Measurements from ENCODE around the gene PTPRB.

PTPRB gene

DNA sequence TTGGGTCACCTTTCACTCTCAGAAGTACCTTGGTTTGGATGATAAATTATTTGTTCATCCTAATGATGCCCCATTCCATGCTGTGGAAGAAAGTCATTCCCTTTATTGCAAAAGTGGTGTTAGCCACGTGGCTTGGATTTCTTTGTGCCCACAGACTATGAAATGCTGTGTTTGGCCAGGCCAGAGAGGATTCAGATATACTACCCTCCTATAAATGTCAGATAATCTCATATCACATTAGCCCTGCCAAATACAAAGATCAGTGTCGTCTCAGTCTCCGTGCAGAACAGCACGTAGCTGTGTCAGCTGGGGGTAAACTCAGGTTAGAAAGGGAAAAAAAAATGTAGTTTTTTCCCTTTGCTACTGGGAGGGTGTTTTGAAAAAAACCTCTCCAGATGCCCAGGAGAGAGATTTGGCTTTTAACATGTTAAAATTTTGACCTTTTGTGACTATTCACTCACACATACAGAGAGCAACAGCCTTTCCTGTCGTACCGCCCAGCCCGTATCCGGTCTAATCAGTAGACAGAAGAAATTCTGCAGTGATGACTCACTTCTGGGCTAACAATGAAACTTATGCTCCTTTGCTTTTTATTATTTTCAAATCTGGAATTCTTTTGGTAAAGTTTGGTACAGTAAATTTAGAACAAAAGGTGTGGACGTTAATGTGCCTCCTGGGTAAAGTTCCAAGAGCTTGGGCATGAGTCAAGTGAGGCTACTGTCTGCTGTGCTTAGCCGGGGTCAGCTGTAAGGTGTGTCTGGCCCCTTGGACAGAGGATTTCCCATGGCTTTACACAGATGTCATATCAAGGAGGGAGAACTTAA, 8.5 kb upstream of the PTPRB start:
- peak; percentile 92 for DNase-seq (ENCODE audit: low read depth)
- TF ChIP-seq, protein P1, sequence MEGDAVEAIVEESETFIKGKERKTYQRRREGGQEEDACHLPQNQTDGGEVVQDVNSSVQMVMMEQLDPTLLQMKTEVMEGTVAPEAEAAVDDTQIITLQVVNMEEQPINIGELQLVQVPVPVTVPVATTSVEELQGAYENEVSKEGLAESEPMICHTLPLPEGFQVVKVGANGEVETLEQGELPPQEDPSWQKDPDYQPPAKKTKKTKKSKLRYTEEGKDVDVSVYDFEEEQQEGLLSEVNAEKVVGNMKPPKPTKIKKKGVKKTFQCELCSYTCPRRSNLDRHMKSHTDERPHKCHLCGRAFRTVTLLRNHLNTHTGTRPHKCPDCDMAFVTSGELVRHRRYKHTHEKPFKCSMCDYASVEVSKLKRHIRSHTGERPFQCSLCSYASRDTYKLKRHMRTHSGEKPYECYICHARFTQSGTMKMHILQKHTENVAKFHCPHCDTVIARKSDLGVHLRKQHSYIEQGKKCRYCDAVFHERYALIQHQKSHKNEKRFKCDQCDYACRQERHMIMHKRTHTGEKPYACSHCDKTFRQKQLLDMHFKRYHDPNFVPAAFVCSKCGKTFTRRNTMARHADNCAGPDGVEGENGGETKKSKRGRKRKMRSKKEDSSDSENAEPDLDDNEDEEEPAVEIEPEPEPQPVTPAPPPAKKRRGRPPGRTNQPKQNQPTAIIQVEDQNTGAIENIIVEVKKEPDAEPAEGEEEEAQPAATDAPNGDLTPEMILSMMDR (conservative IDR thresholded peaks at IDR 0.05; ENCODE audit: low read length) = no peak
- H3K4me3 ChIP-seq (ENCODE audit: low read length) = no peak overlapping the region

- no peak overlapping the region for H3K4me3 ChIP-seq (ENCODE audit: low read length)
- DNase-seq (ENCODE audit: low read depth) = no peak
- TF ChIP-seq, protein P1 (conservative IDR thresholded peaks at IDR 0.05; ENCODE audit: low read length) = no peak
Observed at GRCh38 chr12:70644861-70645260, 7.6 kb upstream of the PTPRB start.

DNA sequence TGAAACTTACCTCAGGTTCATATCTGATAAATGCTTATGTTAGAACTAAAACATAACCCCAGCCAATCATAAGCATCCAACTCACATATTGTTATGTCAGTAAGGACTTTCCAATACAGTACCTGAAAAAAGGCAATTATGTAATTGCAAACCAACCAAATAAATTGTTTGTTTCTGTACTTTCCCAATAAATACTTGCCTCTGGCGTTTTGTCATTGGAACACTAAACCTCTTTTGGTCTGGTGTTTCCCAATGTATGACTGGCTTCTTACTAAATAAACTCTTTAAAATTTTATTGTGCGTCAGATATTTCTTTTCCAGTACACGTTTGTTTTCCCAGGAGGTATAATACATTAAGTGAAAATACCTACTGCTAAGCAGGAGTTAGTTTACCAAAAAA, 6.7 kb upstream of the PTPRB start:
- TF ChIP-seq, protein P1 (conservative IDR thresholded peaks at IDR 0.05; ENCODE audit: low read length) = no peak
- DNase-seq (ENCODE audit: low read depth) = no peak
- H3K4me3 ChIP-seq (ENCODE audit: low read length) = no peak overlapping the region

GRCh38 chr12:70641691-70642090, 4.5 kb upstream of the PTPRB start:
- DNase-seq (ENCODE audit: low read depth) = no peak
- no peak overlapping the region for H3K4me3 ChIP-seq (ENCODE audit: low read length)
- TF ChIP-seq, protein P1 (conservative IDR thresholded peaks at IDR 0.05; ENCODE audit: low read length) = no peak

DNA sequence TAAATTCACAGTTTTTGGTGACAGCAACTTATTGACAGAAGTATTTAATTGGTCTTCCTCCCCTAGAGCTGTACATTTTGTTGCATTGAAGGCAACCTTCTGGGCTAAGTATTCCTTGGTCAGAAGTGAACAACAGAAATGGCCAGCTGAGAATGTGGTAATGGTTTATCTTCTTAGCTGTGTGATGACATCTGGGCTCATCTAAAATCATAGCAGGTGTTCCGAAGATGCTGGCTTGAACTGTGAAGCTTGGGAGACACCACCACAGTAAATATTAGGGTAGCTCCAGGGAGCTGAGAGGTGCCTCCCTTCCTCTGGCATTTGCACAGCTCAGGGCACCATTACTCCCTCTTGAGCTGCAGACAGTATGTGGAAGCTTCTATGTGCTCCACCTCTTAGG, 3.7 kb upstream of the PTPRB start:
- no peak overlapping the region for H3K4me3 ChIP-seq (ENCODE audit: low read length)
- TF ChIP-seq, protein P1 (conservative IDR thresholded peaks at IDR 0.05; ENCODE audit: low read length) = no peak
- DNase-seq (ENCODE audit: low read depth) = no peak

DNA sequence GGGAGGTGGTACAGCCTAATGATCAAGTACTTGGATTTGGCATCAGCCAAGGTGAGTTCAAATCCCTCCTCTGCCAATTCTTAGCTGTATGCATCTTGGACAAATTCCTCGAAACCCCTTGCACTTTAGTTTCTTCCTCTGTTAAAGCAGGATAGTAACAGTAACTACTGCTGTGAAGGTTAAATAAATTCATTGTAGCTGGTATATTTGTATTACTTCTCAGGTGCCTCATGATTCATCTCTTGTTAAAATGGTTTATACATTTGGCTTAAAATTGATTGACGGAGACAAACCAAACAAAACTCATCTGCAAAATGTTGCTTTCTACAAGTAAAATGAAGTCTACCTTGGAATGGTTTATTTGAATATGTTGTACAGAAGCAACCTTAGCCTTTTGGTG, 2.3 kb upstream of the PTPRB start:
- no peak for DNase-seq (ENCODE audit: low read depth)
- no peak overlapping the region for H3K4me3 ChIP-seq (ENCODE audit: low read length)
- TF ChIP-seq, protein P1 (conservative IDR thresholded peaks at IDR 0.05; ENCODE audit: low read length) = no peak

DNA sequence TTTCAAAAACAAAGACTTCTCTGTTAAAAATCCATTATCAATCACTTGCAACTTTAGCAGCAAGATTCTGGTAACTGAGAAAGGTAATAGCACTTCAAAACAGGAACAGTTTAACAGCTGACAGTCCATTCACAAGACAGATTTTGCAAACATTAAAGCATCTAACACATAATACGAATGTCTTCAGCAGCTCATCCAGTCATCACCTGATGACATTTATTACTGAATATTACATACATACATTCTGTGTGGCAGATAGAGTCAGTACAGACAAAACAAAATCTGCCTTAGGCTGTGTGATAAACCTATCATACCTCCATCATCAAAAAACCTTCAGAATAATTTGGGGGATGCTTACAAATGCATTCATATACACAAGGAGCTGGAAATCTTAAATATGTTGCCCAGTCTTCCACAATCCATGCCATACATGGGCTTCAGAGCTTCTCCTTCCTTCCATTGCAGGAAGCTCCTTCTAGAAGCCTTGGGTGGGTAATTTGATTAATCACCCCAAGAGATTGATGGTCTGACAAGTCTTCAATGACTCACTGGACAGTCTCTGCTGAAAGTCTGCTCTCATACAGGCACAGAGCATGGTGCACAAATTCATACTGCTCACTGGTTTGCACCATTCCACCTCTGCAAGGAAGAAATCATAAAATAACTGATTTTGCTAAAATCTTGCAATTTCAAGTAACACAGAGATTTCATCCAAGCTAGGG, 1.6 kb upstream of the PTPRB start:
- H3K4me3 ChIP-seq (ENCODE audit: low read length) = no peak overlapping the region
- no peak for DNase-seq (ENCODE audit: low read depth)
- TF ChIP-seq, protein P1 (conservative IDR thresholded peaks at IDR 0.05; ENCODE audit: low read length) = no peak
